H1 (cell line): ENCODE results near the gene GPR45. TPM values are rescaled to one million over a fixed set of nuclear protein-coding genes. Genes with fewer than 3 reads are reported as not detected.

ENCODE experiments used
- CTCF ChIA-PET: fragments of 300-600 bp; sonication (Branson Sonifier 250); formaldehyde crosslinking; loops from one replicate; lab custom pipeline; 2021; ENCODE audit not compliant: partially characterized antibody; lab: Charles Lee
- POLR2A ChIA-PET: fragments of 300-600 bp; sonication (Branson Sonifier 250); formaldehyde crosslinking; loops from one replicate; lab custom pipeline; 2021; ENCODE audit warnings: inconsistent platforms; ENCODE audit not compliant: partially characterized antibody; lab: Charles Lee
- DNase-seq, 2 experiments: peaks; one replicate each; pipeline versions ENCODE4 v3.0.0 to v3.0.0-alpha.2; 2010 to 2022; ENCODE audit warnings: low spot score in 2 of 2, low read depth in 1 of 2, mixed read lengths in 1 of 2
- FAIRE-seq: peaks from 2 replicates; lab custom pipeline; 2011; peaks lifted over from hg19 to GRCh38; lab: Jason Lieb, UNC
- H2AFZ ChIP-seq: 2 replicates; pipeline ENCODE4 v1.8.1; 2012; ENCODE audit warnings: low read length, inconsistent platforms
- H2AK5ac ChIP-seq: 2 replicates; pipeline ENCODE4 v1.6.1; 2013; ENCODE audit warnings: low read depth, low read length
- H2BK120ac ChIP-seq: replicated peaks from 2 replicates; pipeline ENCODE3; 2013; ENCODE audit warnings: low read depth, low read length, inconsistent platforms
- H2BK12ac ChIP-seq: 2 replicates; pipeline ENCODE4 v1.6.1; 2013; ENCODE audit warnings: low read depth, low read length
- H2BK15ac ChIP-seq: 2 replicates; pipeline ENCODE4 v1.6.1; 2013; ENCODE audit warnings: low read length
- H2BK20ac ChIP-seq: 2 replicates; pipeline ENCODE4 v1.6.1; 2013; ENCODE audit warnings: low read length
- H2BK5ac ChIP-seq: 2 replicates; pipeline ENCODE4 v1.6.1; 2013; ENCODE audit warnings: low read depth, low read length
- H3K14ac ChIP-seq: 2 replicates; pipeline ENCODE4 v1.6.1; 2013; ENCODE audit warnings: inconsistent platforms; ENCODE audit not compliant: insufficient read length
- H3K18ac ChIP-seq: 2 replicates; pipeline ENCODE4 v1.6.1; 2013; ENCODE audit warnings: low read length; ENCODE audit errors: extremely low read depth
- H3K23ac ChIP-seq: 2 replicates; pipeline ENCODE4 v1.6.1; 2013; ENCODE audit warnings: inconsistent platforms; ENCODE audit not compliant: insufficient read length
- H3K23me2 ChIP-seq: 2 replicates; pipeline ENCODE4 v1.6.1; 2013; ENCODE audit warnings: low read depth, low read length
- H3K27ac ChIP-seq: 2 replicates; pipeline ENCODE4 v1.6.1; 2011; ENCODE audit warnings: low read depth, low read length, inconsistent platforms
- H3K27me3 ChIP-seq, 4 experiments: replicated peaks in 1 of 4; 1 replicate in 1 of 4; 2 replicates in 3 of 4; pipeline versions ENCODE4 v1.6.1 to v1.8.1; 2011 to 2013; ENCODE audit warnings: low read length in 3 of 4, mild to moderate bottlenecking in 3 of 4, inconsistent platforms in 2 of 4, mixed read lengths in 2 of 4, moderate library complexity in 1 of 4; ENCODE audit not compliant: control insufficient read depth in 3 of 4, insufficient read depth in 3 of 4; ENCODE audit errors: extremely low read depth in 1 of 4
- H3K36me3 ChIP-seq, 4 experiments: 2 replicates each; pipeline versions ENCODE4 v1.6.1 to v1.8.1; 2011 to 2013; ENCODE audit warnings: mild to moderate bottlenecking in 4 of 4, low read length in 3 of 4, moderate library complexity in 2 of 4, control low read depth in 1 of 4, inconsistent platforms in 1 of 4; ENCODE audit not compliant: insufficient read depth in 4 of 4, control insufficient read depth in 2 of 4
- H3K4ac ChIP-seq: replicated peaks from 2 replicates; pipeline ENCODE3; 2013; ENCODE audit warnings: low read length, low read depth, mixed read lengths, inconsistent platforms; ENCODE audit not compliant: insufficient read length
- H3K4me1 ChIP-seq, 4 experiments: replicated peaks in 1 of 4; 1 replicate in 1 of 4; 2 replicates in 3 of 4; pipeline versions ENCODE4 v1.6.1 to v1.8.1; 2011 to 2013; ENCODE audit warnings: low read length in 3 of 4, inconsistent platforms in 2 of 4, mixed read lengths in 1 of 4; ENCODE audit not compliant: insufficient read depth in 4 of 4, control insufficient read depth in 3 of 4
- H3K4me2 ChIP-seq, 2 experiments: 2 replicates each; pipeline versions ENCODE4 v1.6.1 to v1.8.1; 2011 to 2013; ENCODE audit warnings: low read depth in 2 of 2, low read length in 2 of 2, control low read depth in 1 of 2, inconsistent platforms in 1 of 2, mild to moderate bottlenecking in 1 of 2; ENCODE audit not compliant: insufficient read depth in 1 of 2
- H3K4me3 ChIP-seq, 4 experiments: fragments of 200-600, 300-600 bp in 1 of 4; sonication (generic), shearing (Covaris generic), sonication (Bioruptor Twin) in 1 of 4; 2 replicates each; pipeline versions ENCODE4 v1.5.1 to v1.8.1; 2011 to 2016; ENCODE audit warnings: low read length in 4 of 4, low read depth in 3 of 4, control low read depth in 2 of 4, inconsistent platforms in 2 of 4, mild to moderate bottlenecking in 2 of 4, mixed read lengths in 1 of 4, moderate library complexity in 1 of 4; ENCODE audit not compliant: insufficient read depth in 2 of 4; ENCODE audit errors: extremely low read depth in 1 of 4
- H3K56ac ChIP-seq: replicated peaks from 2 replicates; pipeline ENCODE3; 2013; ENCODE audit warnings: low read depth, mild to moderate bottlenecking, mixed read lengths, low read length, inconsistent platforms; ENCODE audit not compliant: insufficient read length
- H3K79me1 ChIP-seq: 2 replicates; pipeline ENCODE4 v1.6.1; 2013; ENCODE audit warnings: low read depth, low read length, control low read depth
- H3K79me2 ChIP-seq, 2 experiments: 2 replicates each; pipeline versions ENCODE4 v1.6.1 to v1.8.1; 2012 to 2013; ENCODE audit warnings: low read length in 2 of 2, mild to moderate bottlenecking in 2 of 2, inconsistent platforms in 1 of 2; ENCODE audit not compliant: insufficient read depth in 2 of 2, control insufficient read depth in 1 of 2
- H3K9ac ChIP-seq, 4 experiments: replicated peaks in 1 of 4; 1 replicate in 1 of 4; 2 replicates in 3 of 4; pipeline versions ENCODE4 v1.6.1 to v1.8.1; 2011 to 2013; ENCODE audit warnings: low read depth in 3 of 4, low read length in 3 of 4, control low read depth in 2 of 4, mild to moderate bottlenecking in 2 of 4, moderate library complexity in 2 of 4, inconsistent platforms in 1 of 4; ENCODE audit errors: extremely low read depth in 1 of 4
- H3K9me3 ChIP-seq, 2 experiments: 2 replicates each; pipeline versions ENCODE4 v1.6.1 to v1.8.1; 2012 to 2013; ENCODE audit warnings: mild to moderate bottlenecking in 2 of 2, moderate library complexity in 2 of 2, control low read depth in 1 of 2, inconsistent platforms in 1 of 2, low read depth in 1 of 2, low read length in 1 of 2, mixed read lengths in 1 of 2; ENCODE audit not compliant: insufficient read depth in 2 of 2
- H4K20me1 ChIP-seq, 2 experiments: replicated peaks in 1 of 2; 2 replicates each; pipeline versions ENCODE3 to v1.8.1; 2011 to 2013; ENCODE audit warnings: inconsistent platforms in 2 of 2, low read length in 2 of 2, mild to moderate bottlenecking in 1 of 2; ENCODE audit not compliant: insufficient read depth in 2 of 2, control insufficient read depth in 1 of 2
- H4K5ac ChIP-seq: 2 replicates; pipeline ENCODE4 v1.6.1; 2013; ENCODE audit warnings: low read length, low read depth, mixed read lengths, inconsistent platforms; ENCODE audit not compliant: insufficient read length
- H4K8ac ChIP-seq: 2 replicates; pipeline ENCODE4 v1.8.0; 2013; ENCODE audit warnings: mild to moderate bottlenecking, moderate library complexity, low read length, inconsistent platforms; ENCODE audit not compliant: insufficient read depth; ENCODE audit errors: extremely low read depth
- H4K91ac ChIP-seq: replicated peaks from 2 replicates; pipeline ENCODE3; 2013; ENCODE audit warnings: low read length, mixed read lengths, inconsistent platforms; ENCODE audit not compliant: insufficient read length
- ATF3 ChIP-seq: IDR thresholded peaks from 2 replicates; pipeline ENCODE4 v1.6.1; 2011; ENCODE audit warnings: low read depth, mild to moderate bottlenecking, low read length; ENCODE audit not compliant: insufficient read depth
- BRCA1 ChIP-seq: IDR thresholded peaks from 2 replicates; pipeline ENCODE4 v1.6.1; 2012; ENCODE audit warnings: low read depth, low read length, improper control_type of control experiment
- MAX ChIP-seq: IDR thresholded peaks from 2 replicates; pipeline ENCODE4 v1.6.1; 2012; ENCODE audit warnings: inconsistent platforms
- SP1 ChIP-seq: IDR thresholded peaks from 2 replicates; pipeline ENCODE4 v1.6.1; 2011; ENCODE audit warnings: low read depth, low read length
- WGBS, 2 experiments: shearing (Covaris generic) in 1 of 2; methylation state at CpG; one replicate each; pipeline versions ENCODE4 v1.1.6 to v1.1.7; 2013 to 2015; ENCODE audit warnings: low lambda C conversion rate in 2 of 2, mixed read lengths in 2 of 2, inconsistent platforms in 1 of 2, low coverage in 1 of 2, missing lambda C conversion rate in 1 of 2; ENCODE audit not compliant: insufficient replicate concordance in 2 of 2, insufficient coverage in 1 of 2, insufficient read length in 1 of 2; ENCODE audit errors: extremely low coverage in 1 of 2, missing lambda C conversion rate in 1 of 2; 5-methylcytosine and 5-hydroxymethylcytosine counted together
- polyA plus RNA-seq, 7 experiments: library from polyadenylated mRNA; depleted of rRNA in 3 of 7; stranded (reverse) in 5 of 7; unstranded in 2 of 7; fragments of >200 nt in 5 of 7; fragments of 200-250 nt in 2 of 7; gene quantifications; 1 replicate in 5 of 7; 2 replicates in 1 of 7; 4 replicates in 1 of 7; pipeline versions ENCODE4 v1.2.1 to v1.2.3, GENCODE V29; 2011 to 2013; ENCODE audit warnings: missing spikeins in 2 of 7, mixed read lengths in 2 of 7
- total RNA-seq: library from RNA; stranded (reverse); fragmentation: NEBNext Ultra II Directional; extraction: Animal tissue kit (Norgen Biotek cat#: 25700); gene quantifications from 2 replicates; pipeline ENCODE4 v1.2.1, GENCODE V29; 2021

The GPR45 gene
- total and polyA plus RNA-seq, 2 of the 8 experiments (the other 6 are each of a cell fraction or from before 2014, with no cell fraction given), result 0.21 TPM; not detected in 1

- no peak overlapping the region for H4K5ac ChIP-seq
- H3K23me2 ChIP-seq, result no peaks in the 10 kb centered on the region
- H2AK5ac ChIP-seq, result no peak overlapping the region
- H3K18ac ChIP-seq, result no peak overlapping the region
- 0 out of 2 replicates have a peak, but pooled peaks cover 2% of the 10 kb centered on the region for H3K79me1 ChIP-seq
- no peak overlapping the region for H3K4me3 ChIP-seq
- 93% methylated on average over 14 of the region's 14 CpGs; no CpG with 5 or more reads in 1 of the 2 experiments for WGBS, 2 experiments
- H2AFZ ChIP-seq, result no peak overlapping the region
- no peak overlapping the region for H2BK5ac ChIP-seq
- no peaks in the 10 kb centered on the region for H3K79me2 ChIP-seq
- H3K56ac ChIP-seq, result no peak overlapping the region
- H3K4me2 ChIP-seq, result no peak overlapping the region
- DNase-seq (no peak), FAIRE-seq (no peak)
- no peak overlapping the region for H2BK15ac ChIP-seq
- no peak for TF ChIP-seq BRCA1
- no peak for TF ChIP-seq ATF3
- no peak for TF ChIP-seq SP1
- TF ChIP-seq MAX, result no peak
- CTCF ChIA-PET, result interaction anchor here (1.0 to 1.7 kb wide), 3 partner anchors 16 to 30 kb away, joined by 3 to 6 read pairs (median 4); partner anchors contain the start of gene GPR45
- H3K36me3 ChIP-seq, result peaks cover 11 to 43% (median 29%) of the 10 kb centered on the region in 4 experiments; a peak in 7 of 8 replicates
- no peaks in the 10 kb centered on the region for H3K27me3 ChIP-seq
- H2BK20ac ChIP-seq, result no peak overlapping the region
- POLR2A ChIA-PET, result no interaction called here
- H3K9me3 ChIP-seq, result no peaks in the 10 kb centered on the region
- peaks cover 2 to 4% of the 10 kb centered on the region in 2 experiments for H4K20me1 ChIP-seq
- no peaks in the 10 kb centered on the region for H3K4me1 ChIP-seq
- no peak overlapping the region for H2BK12ac ChIP-seq
- H3K4ac ChIP-seq, result no peak overlapping the region
- no peak overlapping the region for H3K23ac ChIP-seq
- H3K14ac ChIP-seq, result no peak overlapping the region
- H4K8ac ChIP-seq, result no peak overlapping the region; the same call in 1 of the 2 replicates
- no peak overlapping the region for H2BK120ac ChIP-seq
- H4K91ac ChIP-seq, result no peak overlapping the region
- H3K9ac ChIP-seq, result no peak overlapping the region
- no peak overlapping the region for H3K27ac ChIP-seq
These were observed 30.0 kb downstream of the GPR45 start for GRCh38 chr2:105271393-105272045.
